HepG2 (cell line): ENCODE data around the gene MLN. TPM values are rescaled to one million over a fixed set of nuclear protein-coding genes. Genes with fewer than 3 reads are reported as not detected.
A peak's percentile ranks its signal among the peaks of the same experiment; 100 is the strongest.

ENCODE experiments used
- CREM ChIP-seq, 2 experiments: sonication (generic) in 1 of 2; formaldehyde crosslinking in 1 of 2; IDR thresholded peaks; 2 replicates each; pipeline versions ENCODE4 v1.4.0 to v1.6.1; 2016 to 2020; ENCODE audit warnings: antibody characterized with exemption in 1 of 2, mild to moderate bottlenecking in 1 of 2, missing genetic modification reagents in 1 of 2
- DMAP1 ChIP-seq: IDR thresholded peaks from 2 replicates; pipeline ENCODE4 v1.6.1; 2016
- DPF2 ChIP-seq: sonication (generic); formaldehyde crosslinking; IDR thresholded peaks from 2 replicates; pipeline ENCODE4 v1.4.0; 2020; ENCODE audit warnings: mild to moderate bottlenecking, low read depth, missing genetic modification reagents, borderline replicate concordance
- ETV5 ChIP-seq: IDR thresholded peaks from 2 replicates; pipeline ENCODE4 v1.6.1; 2018; ENCODE audit warnings: missing biosample characterization, missing genetic modification reagents, inconsistent platforms, borderline replicate concordance
- GTF2F1 ChIP-seq: fragments of 150-350 bp; IDR thresholded peaks from 2 replicates; pipeline ENCODE4 v1.6.1; 2014; ENCODE audit warnings: low read length
- HNF1A ChIP-seq, 2 experiments: sonication (generic) in 1 of 2; formaldehyde crosslinking in 1 of 2; IDR thresholded peaks; 2 replicates each; pipeline versions ENCODE4 v1.4.0 to v1.6.1; 2016 to 2020; ENCODE audit warnings: borderline replicate concordance in 1 of 2, low read depth in 1 of 2, mild to moderate bottlenecking in 1 of 2, missing genetic modification reagents in 1 of 2
- HOXA9 ChIP-seq: sonication (generic); formaldehyde crosslinking; IDR thresholded peaks from 2 replicates; pipeline ENCODE4 v1.8.1; 2022; ENCODE audit warnings: missing genetic modification reagents, mild to moderate bottlenecking, moderate library complexity, borderline replicate concordance
- IRF1 ChIP-seq: sonication (generic); formaldehyde crosslinking; IDR thresholded peaks from 2 replicates; pipeline ENCODE4 v1.4.0; 2020; ENCODE audit warnings: low read depth, mild to moderate bottlenecking, missing genetic modification reagents
- MED1 ChIP-seq: sonication (generic); formaldehyde crosslinking; IDR thresholded peaks from 2 replicates; pipeline ENCODE4 v1.4.0; 2020; ENCODE audit warnings: missing genetic modification reagents
- MTA3 ChIP-seq: sonication (generic); formaldehyde crosslinking; IDR thresholded peaks from 2 replicates; pipeline ENCODE4 v1.4.0; 2020; ENCODE audit warnings: missing genetic modification reagents
- MYNN ChIP-seq: sonication (generic); formaldehyde crosslinking; IDR thresholded peaks from 2 replicates; pipeline ENCODE4 v1.4.0; 2020; ENCODE audit warnings: mild to moderate bottlenecking, low read depth, missing genetic modification reagents
- NAIF1 ChIP-seq: sonication (generic); formaldehyde crosslinking; IDR thresholded peaks from 2 replicates; pipeline ENCODE4 v1.5.0; 2020; ENCODE audit warnings: mild to moderate bottlenecking, missing genetic modification reagents, borderline replicate concordance
- NFE2 ChIP-seq: sonication (generic); formaldehyde crosslinking; IDR thresholded peaks from 2 replicates; pipeline ENCODE4 v1.4.0; 2020; ENCODE audit warnings: missing genetic modification reagents
- NFRKB ChIP-seq: fragments of 450-650 bp; IDR thresholded peaks from 2 replicates; pipeline ENCODE4 v1.6.1; 2017
- PAWR ChIP-seq: sonication (generic); formaldehyde crosslinking; IDR thresholded peaks from 2 replicates; pipeline ENCODE4 v1.4.0; 2020; ENCODE audit warnings: missing genetic modification reagents, mild to moderate bottlenecking, borderline replicate concordance
- POGZ ChIP-seq: sonication (generic); formaldehyde crosslinking; IDR thresholded peaks from 2 replicates; pipeline ENCODE4 v1.4.0; 2020; ENCODE audit warnings: mild to moderate bottlenecking, missing genetic modification reagents
- PRMT3 ChIP-seq: sonication (generic); formaldehyde crosslinking; IDR thresholded peaks from 2 replicates; pipeline ENCODE4 v1.8.1; 2022; ENCODE audit warnings: low read depth, mild to moderate bottlenecking, moderate library complexity, missing genetic modification reagents, borderline replicate concordance
- RBM22 ChIP-seq: fragments of 200-400 bp; formaldehyde crosslinking; optimal IDR thresholded peaks from 2 replicates; pipeline ENCODE3; 2017; ENCODE audit warnings: mild to moderate bottlenecking, low read length, moderate library complexity
- SP1 ChIP-seq, 2 experiments: fragments of 450-650 bp in 1 of 2; sonication (generic) in 1 of 2; formaldehyde crosslinking in 1 of 2; IDR thresholded peaks; 2 replicates each; pipeline versions ENCODE4 v1.4.0 to v1.6.1; 2016 to 2020; ENCODE audit warnings: missing genetic modification reagents in 1 of 2
- TRIM24 ChIP-seq: sonication (generic); formaldehyde crosslinking; IDR thresholded peaks from 2 replicates; pipeline ENCODE4 v1.8.0; 2022; ENCODE audit warnings: mild to moderate bottlenecking, missing genetic modification reagents
- ZBTB21 ChIP-seq: sonication (generic); formaldehyde crosslinking; IDR thresholded peaks from 2 replicates; pipeline ENCODE4 v1.4.0; 2020; ENCODE audit warnings: missing genetic modification reagents
- ZNF136 ChIP-seq: sonication (generic); formaldehyde crosslinking; IDR thresholded peaks from 2 replicates; pipeline ENCODE4 v1.8.1; 2022; ENCODE audit warnings: low read depth, mild to moderate bottlenecking, moderate library complexity, missing genetic modification reagents
- ZNF567 ChIP-seq: sonication (generic); formaldehyde crosslinking; IDR thresholded peaks from 2 replicates; pipeline ENCODE4 v1.8.1; 2023; ENCODE audit warnings: mild to moderate bottlenecking, missing genetic modification reagents, borderline replicate concordance
- ZNF598 ChIP-seq: sonication (generic); formaldehyde crosslinking; IDR thresholded peaks from 2 replicates; pipeline ENCODE4 v1.5.1; 2020; ENCODE audit warnings: mild to moderate bottlenecking, missing genetic modification reagents, borderline replicate concordance
- ZNF607 ChIP-seq: sonication (generic); formaldehyde crosslinking; IDR thresholded peaks from 2 replicates; pipeline ENCODE4 v1.5.1; 2020; ENCODE audit warnings: missing genetic modification reagents, mild to moderate bottlenecking, borderline replicate concordance
- ZNF720 ChIP-seq: sonication (generic); formaldehyde crosslinking; IDR thresholded peaks from 2 replicates; pipeline ENCODE4 v1.4.0; 2020; ENCODE audit warnings: missing genetic modification reagents
- ZSCAN22 ChIP-seq: sonication (generic); formaldehyde crosslinking; IDR thresholded peaks from 2 replicates; pipeline ENCODE4 v1.4.0; 2020; ENCODE audit warnings: mild to moderate bottlenecking, missing genetic modification reagents
- polyA plus RNA-seq, 8 experiments: library from polyadenylated mRNA; depleted of rRNA in 3 of 8; stranded (reverse) in 7 of 8; unstranded in 1 of 8; fragments of >200 nt; fragmentation: Illumina TruSeq in 4 of 8; extraction: Trizol in 4 of 8; gene quantifications; 2 replicates each; pipeline versions ENCODE4 v1.2.1 to v1.2.3, GENCODE V29; 2011 to 2016; ENCODE audit warnings: low read depth in 4 of 8, missing spikeins in 1 of 8, mixed read lengths in 1 of 8; ENCODE audit not compliant: insufficient read depth in 1 of 8
- total RNA-seq, 5 experiments: library from RNA; depleted of rRNA; stranded (reverse); fragments of >200 nt; fragmentation: Illumina TruSeq; extraction: Trizol; gene quantifications; 2 replicates each; pipeline ENCODE4 v1.2.3, GENCODE V29; 2016; ENCODE audit warnings: low read depth in 1 of 5

Gene MLN
- total and polyA plus RNA-seq, 2 of the 13 experiments (the other 11 are each of a cell fraction or from before 2014, with no cell fraction given), result not detected

GRCh38 chr6:33787954-33788693 is 15.7 kb downstream of the MLN start (continued):
- no peak for TF ChIP-seq HNF1A (IDR thresholded peaks at IDR 0.05; ENCODE audit: low read depth)
- no peak for TF ChIP-seq HNF1A (CRISPR knock-in tag; IDR thresholded peaks at IDR 0.05; ENCODE audit: borderline replicate concordance)
- TF ChIP-seq ZNF567, result no peak
- TF ChIP-seq MYNN (CRISPR knock-in tag), result no peak
- no peak for TF ChIP-seq GTF2F1
- TF ChIP-seq POGZ (CRISPR knock-in tag), result no peak
- TF ChIP-seq ZBTB21 (CRISPR knock-in tag), result no peak; the same call in 1 of the 2 replicates
- no peak; the same call in 1 of the 2 replicates for TF ChIP-seq CREM (IDR thresholded peaks at IDR 0.05)
- TF ChIP-seq CREM (CRISPR knock-in tag; IDR thresholded peaks at IDR 0.05), result no peak
- no peak for TF ChIP-seq HOXA9 (CRISPR knock-in tag)
- TF ChIP-seq ETV5, result peak; percentile 85
- TF ChIP-seq MED1 (CRISPR knock-in tag), result no peak
- TF ChIP-seq DMAP1 (CRISPR knock-in tag), result peak; percentile 26; the same call in 1 of the 2 replicates
- TF ChIP-seq TRIM24 (CRISPR knock-in tag), result no peak
- TF ChIP-seq NFE2 (CRISPR knock-in tag), result no peak
- TF ChIP-seq NFRKB, result no peak
- no peak for TF ChIP-seq DPF2 (CRISPR knock-in tag)
- no peak for TF ChIP-seq PRMT3 (CRISPR knock-in tag)
- TF ChIP-seq ZSCAN22 (CRISPR knock-in tag), result no peak
- no peak for TF ChIP-seq SP1 (IDR thresholded peaks at IDR 0.05)
- peak; percentile 37; the same call in 1 of the 2 replicates for TF ChIP-seq SP1 (CRISPR knock-in tag; IDR thresholded peaks at IDR 0.05)
- no peak for TF ChIP-seq RBM22
- TF ChIP-seq ZNF607 (CRISPR knock-in tag), result no peak
- 0 out of 2 replicates have a peak, but pooled peaks have one; percentile 54 for TF ChIP-seq ZNF136 (CRISPR knock-in tag)
- TF ChIP-seq MTA3 (CRISPR knock-in tag), result no peak
- TF ChIP-seq NAIF1, result no peak
- no peak for TF ChIP-seq ZNF598 (CRISPR knock-in tag)
- no peak for TF ChIP-seq ZNF720 (CRISPR knock-in tag)
- no peak for TF ChIP-seq PAWR (CRISPR knock-in tag)
- TF ChIP-seq IRF1 (CRISPR knock-in tag), result no peak
